ENCODE results near the gene MBOAT2.
"Not testable (repeated sequence)": the region's sequence is repeated elsewhere in the genome, so short reads cannot be mapped to it uniquely, and the experiment has no call there.

Gene MBOAT2

GRCh38 chr2:8927510-8928455 lies 75.7 kb downstream of the MBOAT2 start:
- no peaks in the 10 kb centered on the region for H3K27me3 ChIP-seq (ENCODE audit: control insufficient read depth, insufficient read depth, low read length)
- H3K4me3 ChIP-seq (ENCODE audit: low read length), result no peak overlapping the region
- no peaks in the 10 kb centered on the region for H3K4me1 ChIP-seq (ENCODE audit: control insufficient read depth, insufficient read depth, low read length)
- no peak overlapping the region for H3K27ac ChIP-seq (ENCODE audit: low read depth, low read length)
- no peak overlapping the region for H3K9ac ChIP-seq (ENCODE audit: low read length)
- H3K36me3 ChIP-seq (ENCODE audit: control insufficient read depth, insufficient read depth, low read length), result no peaks in the 10 kb centered on the region

- H3K4me3 ChIP-seq (ENCODE audit: low read length), result no peak overlapping the region
- no peaks in the 10 kb centered on the region for H3K27me3 ChIP-seq (ENCODE audit: control insufficient read depth, insufficient read depth, low read length)
- H3K27ac ChIP-seq (ENCODE audit: low read depth, low read length), result no peak overlapping the region
- no peak overlapping the region for H3K9ac ChIP-seq (ENCODE audit: low read length)
- no peaks in the 10 kb centered on the region for H3K4me1 ChIP-seq (ENCODE audit: control insufficient read depth, insufficient read depth, low read length)
- H3K36me3 ChIP-seq (ENCODE audit: control insufficient read depth, insufficient read depth, low read length), result no peaks in the 10 kb centered on the region
These were observed 77.1 kb downstream of the MBOAT2 start for GRCh38 chr2:8926356-8926755.

GRCh38 chr2:8925411-8925810 lies 78.1 kb downstream of the MBOAT2 start:
- Histone ChIP-seq H3K36me3 (ENCODE audit: control insufficient read depth, insufficient read depth, low read length) (no peaks in the 10 kb centered on the region), H3K9ac (ENCODE audit: low read length) (no peak overlapping the region), H3K27me3 (ENCODE audit: control insufficient read depth, insufficient read depth, low read length) (no peaks in the 10 kb centered on the region), H3K4me3 (ENCODE audit: low read length) (no peak overlapping the region), H3K27ac (ENCODE audit: low read depth, low read length) (no peak overlapping the region), H3K4me1 (ENCODE audit: control insufficient read depth, insufficient read depth, low read length) (no peaks in the 10 kb centered on the region)

GRCh38 chr2:8923183-8923582 lies 80.3 kb downstream of the MBOAT2 start:
- Histone ChIP-seq H3K9ac (ENCODE audit: low read length) (no peak overlapping the region), H3K4me3 (ENCODE audit: low read length) (no peak overlapping the region), H3K27ac (ENCODE audit: low read depth, low read length) (no peak overlapping the region), H3K36me3 (ENCODE audit: control insufficient read depth, insufficient read depth, low read length) (no peaks in the 10 kb centered on the region), H3K4me1 (ENCODE audit: control insufficient read depth, insufficient read depth, low read length) (no peaks in the 10 kb centered on the region), H3K27me3 (ENCODE audit: control insufficient read depth, insufficient read depth, low read length) (no peaks in the 10 kb centered on the region)

- no peaks in the 10 kb centered on the region for H3K4me1 ChIP-seq (ENCODE audit: control insufficient read depth, insufficient read depth, low read length)
- no peak overlapping the region for H3K27ac ChIP-seq (ENCODE audit: low read depth, low read length)
- no peaks in the 10 kb centered on the region for H3K36me3 ChIP-seq (ENCODE audit: control insufficient read depth, insufficient read depth, low read length)
- no peak overlapping the region for H3K4me3 ChIP-seq (ENCODE audit: low read length)
- H3K9ac ChIP-seq (ENCODE audit: low read length), result no peak overlapping the region
- H3K27me3 ChIP-seq (ENCODE audit: control insufficient read depth, insufficient read depth, low read length), result no peaks in the 10 kb centered on the region
These were observed 81.1 kb downstream of the MBOAT2 start for GRCh38 chr2:8922431-8922830.

- no peak overlapping the region for H3K4me3 ChIP-seq (ENCODE audit: low read length)
- H3K36me3 ChIP-seq (ENCODE audit: control insufficient read depth, insufficient read depth, low read length), result no peaks in the 10 kb centered on the region
- H3K9ac ChIP-seq (ENCODE audit: low read length), result no peak overlapping the region
- no peak overlapping the region for H3K27ac ChIP-seq (ENCODE audit: low read depth, low read length)
- H3K27me3 ChIP-seq (ENCODE audit: control insufficient read depth, insufficient read depth, low read length), result no peaks in the 10 kb centered on the region
- H3K4me1 ChIP-seq (ENCODE audit: control insufficient read depth, insufficient read depth, low read length), result no peaks in the 10 kb centered on the region
These were observed 85.1 kb downstream of the MBOAT2 start for GRCh38 chr2:8918412-8918811.

GRCh38 chr2:8915941-8916340 lies 87.5 kb downstream of the MBOAT2 start:
- Histone ChIP-seq H3K27me3 (ENCODE audit: control insufficient read depth, insufficient read depth, low read length) (no peaks in the 10 kb centered on the region), H3K9ac (ENCODE audit: low read length) (no peak overlapping the region), H3K4me1 (ENCODE audit: control insufficient read depth, insufficient read depth, low read length) (no peaks in the 10 kb centered on the region), H3K36me3 (ENCODE audit: control insufficient read depth, insufficient read depth, low read length) (no peaks in the 10 kb centered on the region), H3K4me3 (ENCODE audit: low read length) (no peak overlapping the region), H3K27ac (ENCODE audit: low read depth, low read length) (no peak overlapping the region)

GRCh38 chr2:8913767-8914166 lies 89.7 kb downstream of the MBOAT2 start:
- H3K27ac ChIP-seq (ENCODE audit: low read depth, low read length); H3K9ac ChIP-seq (ENCODE audit: low read length); H3K4me1 ChIP-seq (ENCODE audit: control insufficient read depth, insufficient read depth, low read length); H3K27me3 ChIP-seq (ENCODE audit: control insufficient read depth, insufficient read depth, low read length); H3K36me3 ChIP-seq (ENCODE audit: control insufficient read depth, insufficient read depth, low read length); H3K4me3 ChIP-seq (ENCODE audit: low read length): not testable (repeated sequence)

GRCh38 chr2:8907764-8908288 lies 95.7 kb downstream of the MBOAT2 start:
- no peaks in the 10 kb centered on the region for H3K27me3 ChIP-seq (ENCODE audit: control insufficient read depth, insufficient read depth, low read length)
- no peaks in the 10 kb centered on the region for H3K4me1 ChIP-seq (ENCODE audit: control insufficient read depth, insufficient read depth, low read length)
- H3K27ac ChIP-seq (ENCODE audit: low read depth, low read length), result no peak overlapping the region
- no peak overlapping the region for H3K4me3 ChIP-seq (ENCODE audit: low read length)
- no peak overlapping the region for H3K9ac ChIP-seq (ENCODE audit: low read length)
- no peaks in the 10 kb centered on the region for H3K36me3 ChIP-seq (ENCODE audit: control insufficient read depth, insufficient read depth, low read length)

- H3K4me3 ChIP-seq (ENCODE audit: low read length); H3K9ac ChIP-seq (ENCODE audit: low read length); H3K27ac ChIP-seq (ENCODE audit: low read depth, low read length); H3K27me3 ChIP-seq (ENCODE audit: control insufficient read depth, insufficient read depth, low read length); H3K36me3 ChIP-seq (ENCODE audit: control insufficient read depth, insufficient read depth, low read length); H3K4me1 ChIP-seq (ENCODE audit: control insufficient read depth, insufficient read depth, low read length): not testable (repeated sequence)
These were observed 99.6 kb downstream of the MBOAT2 start for GRCh38 chr2:8903924-8904323.

GRCh38 chr2:8902757-8903156 lies 100.7 kb downstream of the MBOAT2 start:
- H3K36me3 ChIP-seq (ENCODE audit: control insufficient read depth, insufficient read depth, low read length), result not testable (repeated sequence)

GRCh38 chr2:8897206-8897605 lies 106.3 kb downstream of the MBOAT2 start:
- H3K4me3 ChIP-seq (ENCODE audit: low read length); H3K27me3 ChIP-seq (ENCODE audit: control insufficient read depth, insufficient read depth, low read length); H3K27ac ChIP-seq (ENCODE audit: low read depth, low read length); H3K36me3 ChIP-seq (ENCODE audit: control insufficient read depth, insufficient read depth, low read length); H3K9ac ChIP-seq (ENCODE audit: low read length); H3K4me1 ChIP-seq (ENCODE audit: control insufficient read depth, insufficient read depth, low read length): not testable (repeated sequence)

More at GRCh38 chr2:8902757-8903156, 100.7 kb downstream of the MBOAT2 start:
- H3K27me3 ChIP-seq (ENCODE audit: control insufficient read depth, insufficient read depth, low read length); H3K4me3 ChIP-seq (ENCODE audit: low read length); H3K4me1 ChIP-seq (ENCODE audit: control insufficient read depth, insufficient read depth, low read length); H3K27ac ChIP-seq (ENCODE audit: low read depth, low read length); H3K9ac ChIP-seq (ENCODE audit: low read length): not testable (repeated sequence)

- not testable (repeated sequence) for H3K27me3 ChIP-seq (ENCODE audit: control insufficient read depth, insufficient read depth, low read length); H3K36me3 ChIP-seq (ENCODE audit: control insufficient read depth, insufficient read depth, low read length); H3K4me3 ChIP-seq (ENCODE audit: low read length); H3K4me1 ChIP-seq (ENCODE audit: control insufficient read depth, insufficient read depth, low read length); H3K9ac ChIP-seq (ENCODE audit: low read length); H3K27ac ChIP-seq (ENCODE audit: low read depth, low read length)
These were observed 106.8 kb downstream of the MBOAT2 start for GRCh38 chr2:8896671-8897070.
